HepG2 (cell line): ENCODE measurements around the gene LAMTOR1. TPM values are rescaled to one million over a fixed set of nuclear protein-coding genes. Genes with fewer than 3 reads are reported as not detected.

Source experiments
- ATAC-seq: fragments of 200-7000 bp; cut with Tn5 transposase; 3 replicates; pipeline ENCODE4 v1.9.1; 2020; ENCODE audit warnings: mild to moderate bottlenecking, moderate library complexity
- BruUV-seq: library from RNA; stranded (reverse); fragments of 400-500 nt; replicated peaks from 2 replicates; lab custom pipeline; 2021; lab: Mats Ljungman, UMichigan
- CTCF ChIA-PET: fragments of 300-600 bp; formaldehyde crosslinking; extraction: SDS; loops from one replicate; lab custom pipeline; 2021; ENCODE audit warnings: low total read pairs, inconsistent platforms, low intra/inter-chr PET ratio; lab: Yijun Ruan, JAX
- POLR2A ChIA-PET: fragments of 350-600 bp; sonication (Branson Sonifier 250); formaldehyde crosslinking; loops from one replicate; lab custom pipeline; 2020; ENCODE audit warnings: antibody characterized with exemption, inconsistent platforms; lab: Yijun Ruan, JAX
- DNase-seq: peaks from one replicate; pipeline ENCODE4 v3.0.0-alpha.2; 2015; ENCODE audit warnings: low spot score
- FAIRE-seq: peaks from 3 replicates; lab custom pipeline; 2011; peaks lifted over from hg19 to GRCh38; lab: Jason Lieb, UNC
- H2AFZ ChIP-seq: one replicate; pipeline ENCODE4 v1.6.1; 2011; ENCODE audit warnings: low read length, inconsistent platforms
- H3K27ac ChIP-seq: fragments of 300-600 bp; 3 replicates; pipeline ENCODE4 v1.8.0; 2011; ENCODE audit warnings: mixed run types, mild to moderate bottlenecking, mixed read lengths, low read length, inconsistent platforms; ENCODE audit not compliant: insufficient read depth; ENCODE audit errors: extremely low read length
- H3K27me3 ChIP-seq, 2 experiments: fragments of 200-600 bp in 1 of 2; 2 replicates in 1 of 2; 3 replicates in 1 of 2; pipeline versions ENCODE4 v1.6.0 to v1.8.0; 2011; ENCODE audit warnings: low read length in 2 of 2, mild to moderate bottlenecking in 2 of 2, moderate library complexity in 2 of 2, inconsistent platforms in 1 of 2; ENCODE audit not compliant: insufficient read depth in 2 of 2, control insufficient read depth in 1 of 2
- H3K36me3 ChIP-seq, 2 experiments: fragments of 200-600 bp in 1 of 2; replicated peaks in 1 of 2; 2 replicates in 1 of 2; 3 replicates in 1 of 2; pipeline versions ENCODE4 v1.5.1 to v1.8.0; 2011; ENCODE audit warnings: low read length in 2 of 2, inconsistent platforms in 1 of 2; ENCODE audit not compliant: insufficient read depth in 2 of 2, control insufficient read depth in 1 of 2
- H3K4me1 ChIP-seq: 2 replicates; pipeline ENCODE4 v1.5.1; 2012; ENCODE audit warnings: low read length, inconsistent platforms; ENCODE audit not compliant: insufficient read depth
- H3K4me2 ChIP-seq: 2 replicates; pipeline ENCODE4 v1.6.0; 2011; ENCODE audit warnings: low read depth, low read length, inconsistent platforms
- H3K4me3 ChIP-seq, 3 experiments: fragments of 200-600 bp in 1 of 3; sonication (generic), shearing (Covaris generic) in 1 of 3; replicated peaks in 1 of 3; 2 replicates each; pipeline ENCODE4 v1.5.1; 2011 to 2016; ENCODE audit warnings: low read length in 3 of 3, inconsistent platforms in 2 of 3, low read depth in 2 of 3, mild to moderate bottlenecking in 2 of 3, control low read depth in 1 of 3, mixed read lengths in 1 of 3; ENCODE audit not compliant: insufficient read depth in 1 of 3
- H3K79me2 ChIP-seq: one replicate; pipeline ENCODE4 v1.6.1; 2011; ENCODE audit warnings: low read length, inconsistent platforms; ENCODE audit not compliant: insufficient read depth
- H3K9ac ChIP-seq: 2 replicates; pipeline ENCODE4 v1.6.0; 2011; ENCODE audit warnings: mild to moderate bottlenecking, low read depth, low read length, inconsistent platforms; ENCODE audit not compliant: insufficient read depth
- H3K9me3 ChIP-seq: 2 replicates; pipeline ENCODE4 v1.5.1; 2012; ENCODE audit warnings: mild to moderate bottlenecking, low read length
- H4K20me1 ChIP-seq: 2 replicates; pipeline ENCODE4 v1.6.0; 2011; ENCODE audit warnings: inconsistent platforms, mild to moderate bottlenecking, low read length, moderate library complexity; ENCODE audit not compliant: insufficient read depth
- ZNF263 ChIP-seq: sonication (generic); formaldehyde crosslinking; IDR thresholded peaks from 2 replicates; pipeline ENCODE4 v1.4.0; 2020; ENCODE audit warnings: missing genetic modification reagents
- ZNF772 ChIP-seq: sonication (generic); formaldehyde crosslinking; IDR thresholded peaks from 2 replicates; pipeline ENCODE4 v1.5.0; 2020; ENCODE audit warnings: mild to moderate bottlenecking, missing genetic modification reagents
- WGBS: methylation state at CpG from one replicate; pipeline ENCODE4 v1.1.6; 2017; ENCODE audit warnings: low lambda C conversion rate; 5-methylcytosine and 5-hydroxymethylcytosine counted together
- in situ Hi-C: cut with HindIII; loops from 2 replicates; pipeline ENCODE4 v1.10.0; 2017; ENCODE audit warnings: low pct_unique_long_range_greater_than_20kb; ENCODE audit not compliant: extremely low pct_ligation_motif_present
- intact Hi-C: fragments of 100-400 bp; cut with micrococcal nuclease; formaldehyde crosslinking; loops from one replicate; pipeline ENCODE4 v1.10.0; 2022; ENCODE audit not compliant: unreplicated experiment
- polyA plus RNA-seq, 8 experiments: library from polyadenylated mRNA; depleted of rRNA in 3 of 8; stranded (reverse) in 7 of 8; unstranded in 1 of 8; fragments of >200 nt; fragmentation: Illumina TruSeq in 4 of 8; extraction: Trizol in 4 of 8; gene quantifications; 2 replicates each; pipeline versions ENCODE4 v1.2.1 to v1.2.3, GENCODE V29; 2011 to 2016; ENCODE audit warnings: low read depth in 4 of 8, missing spikeins in 1 of 8, mixed read lengths in 1 of 8; ENCODE audit not compliant: insufficient read depth in 1 of 8
- total RNA-seq, 5 experiments: library from RNA; depleted of rRNA; stranded (reverse); fragments of >200 nt; fragmentation: Illumina TruSeq; extraction: Trizol; gene quantifications; 2 replicates each; pipeline ENCODE4 v1.2.3, GENCODE V29; 2016; ENCODE audit warnings: low read depth in 1 of 5
- TF ChIP-seq, protein P1 (sequence below): sonication (generic); formaldehyde crosslinking; IDR thresholded peaks from 2 replicates; pipeline ENCODE4 v1.8.1; 2022; ENCODE audit warnings: low read depth, mild to moderate bottlenecking, missing genetic modification reagents
- TF ChIP-seq, protein P2 (sequence below), 2 experiments: sonication (generic) in 1 of 2; formaldehyde crosslinking in 1 of 2; IDR thresholded peaks; 2 replicates each; pipeline versions ENCODE4 v1.5.1 to v1.6.1; 2011 to 2020; ENCODE audit warnings: borderline replicate concordance in 1 of 2, low read depth in 1 of 2, low read length in 1 of 2, mild to moderate bottlenecking in 1 of 2, missing genetic modification reagents in 1 of 2, moderate library complexity in 1 of 2

The LAMTOR1 gene
- total and polyA plus RNA-seq, 2 of the 13 experiments (the other 11 are each of a cell fraction or from before 2014, with no cell fraction given) = 60.4 to 66.0 TPM

DNA sequence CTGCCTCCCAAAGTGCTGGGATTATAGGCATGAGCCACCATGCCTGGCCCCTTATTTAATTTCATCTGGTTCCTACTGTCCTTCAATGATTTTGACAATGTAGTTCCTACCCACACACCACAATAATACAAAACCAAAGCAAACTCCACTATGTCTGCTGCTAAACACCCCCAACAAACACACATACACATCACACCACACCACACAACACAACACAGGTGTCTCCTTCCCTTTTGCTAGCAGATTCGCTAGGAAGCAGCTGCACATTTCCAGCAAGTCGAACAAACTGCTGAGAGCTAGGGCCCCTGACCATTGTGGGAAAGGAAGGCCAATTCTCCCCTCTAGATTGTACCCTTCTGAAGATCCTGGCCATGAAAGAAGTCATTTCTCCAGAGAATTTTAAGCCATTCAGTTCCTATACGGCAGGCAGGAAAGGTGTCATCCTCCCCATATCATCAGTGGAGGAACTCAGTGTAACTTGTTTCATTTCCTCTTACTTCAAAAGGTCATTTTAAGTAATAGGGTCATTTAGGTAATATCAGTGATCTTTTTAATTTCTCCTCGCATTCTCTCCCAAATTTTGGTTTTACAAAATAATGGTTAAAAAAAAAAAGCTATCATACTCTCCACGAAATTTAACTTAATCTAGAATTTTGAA is 41.2 kb downstream of the LAMTOR1 start:
- no TSS peak for BruUV-seq
- POLR2A ChIA-PET = interaction anchor here (2.2 kb wide), 1 partner anchor 21 kb away, joined by 6 read pairs; no protein-coding TSS in a partner anchor

DNA sequence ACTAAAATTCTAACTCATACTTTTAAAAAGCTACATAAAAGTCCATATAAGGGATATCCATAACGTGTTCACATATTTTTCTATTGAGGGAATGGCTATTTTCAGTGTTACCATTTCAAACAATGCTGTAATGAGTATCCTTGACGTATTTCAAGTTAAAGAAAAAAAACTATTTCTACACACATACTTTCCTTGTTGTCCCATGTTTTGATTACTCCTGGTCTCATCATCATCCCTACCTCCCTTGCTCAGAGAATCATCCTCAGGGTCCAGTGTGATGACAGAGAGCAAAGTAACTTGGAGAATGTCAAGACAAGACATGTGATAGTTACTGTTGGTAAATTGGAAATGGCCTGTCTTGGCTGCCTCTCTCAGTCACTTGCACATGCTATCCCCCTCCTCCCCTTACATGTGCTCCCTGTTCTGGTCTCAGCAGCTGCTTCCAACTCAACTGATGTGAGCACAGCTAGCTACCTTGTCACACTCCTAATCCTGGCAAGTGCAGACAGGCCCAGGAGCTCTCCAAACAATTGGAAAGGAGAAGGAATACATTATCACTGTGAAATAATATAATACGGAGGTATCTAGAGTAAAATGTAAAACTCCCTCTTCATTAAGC is 44.6 kb downstream of the LAMTOR1 start:
- Histone ChIP-seq H3K9me3 (no peaks in the 10 kb centered on the region), H3K27me3 (no peaks in the 10 kb centered on the region), H2AFZ (no peak overlapping the region), H3K36me3 (peaks cover 0 to 5% of the 10 kb centered on the region in 2 experiments; a peak in 1 of 5 replicates), H3K4me3 (no peak overlapping the region), H3K4me1 (no peaks in the 10 kb centered on the region), H4K20me1 (no peaks in the 10 kb centered on the region), H3K79me2 (peaks cover 3% of the 10 kb centered on the region), H3K27ac (no peak overlapping the region), H3K4me2 (no peak overlapping the region), H3K9ac (no peak overlapping the region)
- FAIRE-seq = no peak
- ChIA-PET CTCF (no interaction called here), POLR2A (no interaction called here)
- no peak for ATAC-seq
- TF ChIP-seq ZNF772 (CRISPR knock-in tag) = no peak
- TF ChIP-seq, protein P1, sequence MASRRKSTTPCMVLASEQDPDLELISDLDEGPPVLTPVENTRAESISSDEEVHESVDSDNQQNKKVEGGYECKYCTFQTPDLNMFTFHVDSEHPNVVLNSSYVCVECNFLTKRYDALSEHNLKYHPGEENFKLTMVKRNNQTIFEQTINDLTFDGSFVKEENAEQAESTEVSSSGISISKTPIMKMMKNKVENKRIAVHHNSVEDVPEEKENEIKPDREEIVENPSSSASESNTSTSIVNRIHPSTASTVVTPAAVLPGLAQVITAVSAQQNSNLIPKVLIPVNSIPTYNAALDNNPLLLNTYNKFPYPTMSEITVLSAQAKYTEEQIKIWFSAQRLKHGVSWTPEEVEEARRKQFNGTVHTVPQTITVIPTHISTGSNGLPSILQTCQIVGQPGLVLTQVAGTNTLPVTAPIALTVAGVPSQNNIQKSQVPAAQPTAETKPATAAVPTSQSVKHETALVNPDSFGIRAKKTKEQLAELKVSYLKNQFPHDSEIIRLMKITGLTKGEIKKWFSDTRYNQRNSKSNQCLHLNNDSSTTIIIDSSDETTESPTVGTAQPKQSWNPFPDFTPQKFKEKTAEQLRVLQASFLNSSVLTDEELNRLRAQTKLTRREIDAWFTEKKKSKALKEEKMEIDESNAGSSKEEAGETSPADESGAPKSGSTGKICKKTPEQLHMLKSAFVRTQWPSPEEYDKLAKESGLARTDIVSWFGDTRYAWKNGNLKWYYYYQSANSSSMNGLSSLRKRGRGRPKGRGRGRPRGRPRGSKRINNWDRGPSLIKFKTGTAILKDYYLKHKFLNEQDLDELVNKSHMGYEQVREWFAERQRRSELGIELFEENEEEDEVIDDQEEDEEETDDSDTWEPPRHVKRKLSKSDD (CRISPR knock-in tag) = no peak
- 0 out of 2 replicates have a peak, but pooled peaks have one; percentile 33 for TF ChIP-seq ZNF263 (CRISPR knock-in tag)
- intact Hi-C loops (no loop called here), in situ Hi-C loops (no loop called here)
- 97% methylated on average over 3 of the region's 3 CpGs for WGBS
- no TSS peak for BruUV-seq
- no peak for DNase-seq

More for the DNA sequence above, 41.2 kb downstream of the LAMTOR1 start:
- H3K4me2 ChIP-seq = no peak overlapping the region
- CTCF ChIA-PET = no interaction called here
- intact Hi-C loops = no loop called here
- in situ Hi-C loops = no loop called here
- H3K36me3 ChIP-seq = peaks cover 0 to 11% of the 10 kb centered on the region in 2 experiments; a peak in 2 of 5 replicates
- H2AFZ ChIP-seq = no peak overlapping the region
- peaks cover 4% of the 10 kb centered on the region for H3K79me2 ChIP-seq
- 94% methylated on average over 5 of the region's 5 CpGs for WGBS
- no peaks in the 10 kb centered on the region for H3K27me3 ChIP-seq
- H4K20me1 ChIP-seq = no peaks in the 10 kb centered on the region
- DNase-seq (no peak), ATAC-seq (no peak)
- no peak overlapping the region for H3K9ac ChIP-seq
- TF ChIP-seq, protein P2, sequence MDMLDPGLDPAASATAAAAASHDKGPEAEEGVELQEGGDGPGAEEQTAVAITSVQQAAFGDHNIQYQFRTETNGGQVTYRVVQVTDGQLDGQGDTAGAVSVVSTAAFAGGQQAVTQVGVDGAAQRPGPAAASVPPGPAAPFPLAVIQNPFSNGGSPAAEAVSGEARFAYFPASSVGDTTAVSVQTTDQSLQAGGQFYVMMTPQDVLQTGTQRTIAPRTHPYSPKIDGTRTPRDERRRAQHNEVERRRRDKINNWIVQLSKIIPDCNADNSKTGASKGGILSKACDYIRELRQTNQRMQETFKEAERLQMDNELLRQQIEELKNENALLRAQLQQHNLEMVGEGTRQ (IDR thresholded peaks at IDR 0.05; ENCODE audit: low read depth, low read length) = no peak
- TF ChIP-seq, protein P2 (CRISPR knock-in tag; IDR thresholded peaks at IDR 0.05; ENCODE audit: borderline replicate concordance) = no peak
- TF ChIP-seq, all 625 proteins: peak for 0
- no peaks in the 10 kb centered on the region for H3K9me3 ChIP-seq
- no peak for FAIRE-seq
- no peak overlapping the region for H3K4me3 ChIP-seq
- no peak overlapping the region for H3K27ac ChIP-seq
- H3K4me1 ChIP-seq = no peaks in the 10 kb centered on the region
